GM19238 (cell line): ENCODE results near the gene SMCHD1.
"Not testable (repeated sequence)": the region's sequence is repeated elsewhere in the genome, so short reads cannot be mapped to it uniquely, and the experiment has no call there.

ENCODE experiments used
- DNase-seq: peaks from one replicate; pipeline ENCODE4 v3.0.0; 2011; ENCODE audit warnings: low spot score; ENCODE audit not compliant: insufficient read length

Gene SMCHD1

GRCh38 chr18:2851771-2852170 lies 196.2 kb downstream of the SMCHD1 start:
- DNase-seq, result no peak

- not testable (repeated sequence) for DNase-seq
Observed at GRCh38 chr18:2852460-2852859, 196.9 kb downstream of the SMCHD1 start.

GRCh38 chr18:2853173-2853925 lies 197.8 kb downstream of the SMCHD1 start:
- DNase-seq, result no peak

GRCh38 chr18:2853926-2854664 lies 198.6 kb downstream of the SMCHD1 start:
- DNase-seq, result no peak
